ENCODE data around the gene CHCHD3.

DNA sequence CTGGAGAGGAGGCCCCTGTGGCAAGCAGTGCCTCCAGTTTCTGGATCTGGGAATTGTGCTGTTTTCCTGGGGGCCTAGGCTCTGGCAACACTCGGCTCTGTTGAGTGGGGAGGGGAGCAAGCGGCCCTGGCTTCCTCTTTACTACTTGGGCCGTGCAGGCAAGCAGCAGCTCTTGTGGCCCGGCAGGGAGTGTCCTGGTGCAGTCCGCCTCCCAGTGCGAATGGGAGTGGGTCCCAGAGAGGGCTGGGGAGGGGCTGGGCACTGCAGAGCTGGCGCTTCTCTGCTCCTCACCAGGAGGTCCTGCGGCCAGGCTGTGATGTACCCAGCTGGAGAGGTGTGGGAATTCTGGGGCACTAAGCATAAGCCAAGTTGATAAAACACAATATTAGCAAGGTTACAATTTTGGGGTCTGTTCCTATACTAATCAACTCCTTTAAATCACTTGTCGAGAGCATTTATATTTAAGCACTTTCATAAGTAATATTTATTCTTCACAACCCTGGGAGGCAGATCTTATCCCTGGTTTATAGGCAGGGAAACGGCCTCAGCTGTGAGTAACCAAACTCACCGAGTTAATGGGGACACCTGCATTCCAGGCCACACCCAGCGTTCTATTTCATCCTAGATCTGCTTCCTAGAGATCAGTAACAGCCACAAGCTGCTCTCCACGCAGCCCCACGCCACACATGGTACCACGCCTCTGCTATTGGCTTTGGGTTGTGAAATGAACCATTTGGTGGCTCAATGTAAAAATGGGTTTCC lies 322.2 kb downstream of the CHCHD3 start:
- no peak for TF ChIP-seq CTCF (optimal IDR thresholded peaks at IDR 0.05 in 1 of 3, IDR thresholded peaks at IDR 0.05 in 1 of 3, conservative IDR thresholded peaks at IDR 0.05 in 1 of 3; ENCODE audit: extremely low read depth in 1 of 3, insufficient read depth in 2 of 3, low read length in 3 of 3)
- TF ChIP-seq EZH2 (IDR thresholded peaks at IDR 0.05; ENCODE audit: low read length): no peak
